ENCODE results near the gene C4BPA. TPM values are rescaled to one million over a fixed set of nuclear protein-coding genes. Genes with fewer than 3 reads are reported as not detected.

Gene C4BPA
- total RNA-seq, 1 donor from 2014 or later = not detected

DNA sequence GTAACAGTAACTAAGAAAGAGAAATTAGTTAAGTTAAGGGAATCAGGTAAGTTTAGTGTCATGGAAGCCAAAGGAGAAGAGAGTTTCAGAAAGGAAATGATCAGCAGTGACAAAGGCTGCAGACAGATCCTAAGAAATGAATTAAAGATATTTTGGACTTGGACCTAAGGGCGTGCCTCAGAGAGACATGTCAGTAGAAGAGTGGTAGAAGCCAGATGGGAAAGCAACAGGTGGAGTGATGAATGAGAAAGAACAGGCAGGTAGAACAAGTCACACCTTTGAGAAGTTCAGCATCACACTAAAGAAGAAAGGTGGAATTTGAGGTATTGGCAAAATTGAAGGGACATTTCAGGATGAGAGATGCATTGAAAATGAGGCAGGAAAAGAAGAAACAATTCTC is 1.4 kb upstream of the C4BPA start:
- intact Hi-C loops (cut with micrococcal nuclease) = no loop called here

- intact Hi-C loops (cut with micrococcal nuclease) = no loop called here
Observed at GRCh38 chr1:207109004-207109403, 5.0 kb downstream of the C4BPA start.

- intact Hi-C loops (cut with micrococcal nuclease) = no loop called here
Observed at GRCh38 chr1:207112616-207113296, 8.7 kb downstream of the C4BPA start.

DNA sequence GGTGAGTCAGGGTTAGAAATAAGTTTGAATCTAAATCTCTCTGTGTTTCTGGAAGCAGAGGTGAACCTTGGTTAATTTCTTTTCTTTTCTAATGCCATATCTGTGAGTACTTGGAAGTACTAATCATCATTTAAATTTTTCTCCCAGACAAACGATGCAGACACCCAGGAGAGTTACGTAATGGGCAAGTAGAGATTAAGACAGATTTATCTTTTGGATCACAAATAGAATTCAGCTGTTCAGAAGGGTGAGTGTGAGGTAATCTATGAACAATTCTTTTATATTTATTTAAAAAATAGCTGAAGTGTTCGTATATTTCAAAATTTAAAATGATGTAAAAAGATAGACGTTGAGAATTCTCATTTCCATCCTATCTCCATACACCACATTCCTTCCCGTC is 11.2 kb downstream of the C4BPA start:
- intact Hi-C loops (cut with micrococcal nuclease) = no loop called here

DNA sequence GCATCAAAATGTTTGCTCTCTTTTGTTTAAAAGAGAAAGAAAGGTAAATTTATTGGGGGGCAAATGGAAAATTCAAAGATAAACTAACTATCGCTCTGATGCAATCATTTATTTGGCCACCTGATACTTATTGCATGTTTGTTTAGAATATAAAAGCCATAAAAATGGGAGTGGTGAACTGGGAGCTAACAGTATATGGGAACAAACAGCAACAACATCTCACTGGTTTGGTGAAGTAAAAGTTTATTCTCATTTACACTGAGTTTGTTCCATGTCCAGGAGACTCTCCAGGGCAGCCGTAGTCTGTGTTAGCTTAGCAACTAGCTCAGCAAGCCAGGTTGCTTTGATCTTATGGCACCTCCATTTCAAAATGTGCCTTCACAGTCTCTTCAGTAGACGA is 20.4 kb downstream of the C4BPA start:
- intact Hi-C loops (cut with micrococcal nuclease) = no loop called here

GRCh38 chr1:207128336-207128921 is 24.4 kb downstream of the C4BPA start:
- intact Hi-C loops (cut with micrococcal nuclease) = no loop called here

DNA sequence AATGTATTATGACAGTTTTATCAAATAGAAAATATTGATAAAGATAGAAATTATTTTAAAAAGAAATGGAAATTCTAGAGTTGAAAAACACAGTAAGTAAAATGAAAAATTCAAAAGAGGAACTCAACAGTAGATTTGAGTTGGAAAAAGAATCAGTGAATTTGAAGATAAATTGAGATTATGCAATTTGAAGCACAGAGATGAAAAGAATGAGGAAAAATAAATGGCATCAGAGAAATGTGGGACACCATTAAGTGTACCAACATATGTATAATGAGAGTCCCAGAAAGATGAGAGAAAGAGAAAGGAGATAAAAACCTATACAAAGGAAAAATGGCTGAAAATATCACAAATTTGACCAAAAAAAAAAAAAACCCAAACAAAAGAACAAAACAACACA is 25.0 kb downstream of the C4BPA start:
- intact Hi-C loops (cut with micrococcal nuclease) = no loop called here

DNA sequence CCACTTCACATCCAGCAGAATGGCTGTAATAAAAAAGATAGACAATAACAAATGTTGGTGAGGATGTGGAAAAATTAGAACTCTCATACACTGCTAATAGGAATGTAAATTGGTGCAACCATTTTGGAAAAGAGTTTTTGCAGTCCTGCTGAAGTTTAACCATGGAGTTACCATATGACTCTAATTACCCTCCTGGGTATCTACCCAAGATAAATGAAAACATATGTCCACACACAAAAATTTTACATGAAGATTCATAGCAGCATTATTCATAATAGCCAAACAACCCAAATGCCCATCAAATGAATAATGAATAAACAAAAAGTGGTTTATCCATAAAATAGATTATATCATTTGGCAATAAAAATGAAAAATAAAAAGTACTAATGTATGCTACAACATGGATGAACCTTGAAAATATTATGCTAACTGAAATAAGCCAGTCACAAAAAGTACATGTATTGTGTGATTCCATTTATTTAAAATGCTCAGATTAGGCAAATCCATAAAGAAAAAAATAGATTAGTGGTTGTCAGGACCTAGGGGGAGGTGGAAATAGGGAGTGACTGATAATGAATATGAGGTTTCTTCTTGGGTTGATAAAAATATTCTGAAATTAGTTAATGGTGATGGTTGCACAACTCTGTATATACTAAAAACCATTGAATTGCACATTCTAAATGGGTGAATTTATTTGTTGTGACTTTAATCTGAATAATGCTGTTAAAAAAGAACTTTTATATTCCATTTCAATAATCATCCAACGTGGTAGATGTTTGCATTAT is 26.4 kb downstream of the C4BPA start:
- intact Hi-C loops (cut with micrococcal nuclease) = no loop called here

GRCh38 chr1:207131163-207131562 is 27.1 kb downstream of the C4BPA start:
- intact Hi-C loops (cut with micrococcal nuclease) = no loop called here

- intact Hi-C loops (cut with micrococcal nuclease) = no loop called here
Observed at GRCh38 chr1:207134581-207134980, 30.5 kb downstream of the C4BPA start.

- intact Hi-C loops (cut with micrococcal nuclease) = no loop called here
Observed at GRCh38 chr1:207139616-207140015, 35.6 kb downstream of the C4BPA start.

GRCh38 chr1:207140536-207140935 is 36.5 kb downstream of the C4BPA start:
- intact Hi-C loops (cut with micrococcal nuclease) = no loop called here

GRCh38 chr1:207145401-207146058 is 41.5 kb downstream of the C4BPA start:
- intact Hi-C loops (cut with micrococcal nuclease) = no loop called here

DNA sequence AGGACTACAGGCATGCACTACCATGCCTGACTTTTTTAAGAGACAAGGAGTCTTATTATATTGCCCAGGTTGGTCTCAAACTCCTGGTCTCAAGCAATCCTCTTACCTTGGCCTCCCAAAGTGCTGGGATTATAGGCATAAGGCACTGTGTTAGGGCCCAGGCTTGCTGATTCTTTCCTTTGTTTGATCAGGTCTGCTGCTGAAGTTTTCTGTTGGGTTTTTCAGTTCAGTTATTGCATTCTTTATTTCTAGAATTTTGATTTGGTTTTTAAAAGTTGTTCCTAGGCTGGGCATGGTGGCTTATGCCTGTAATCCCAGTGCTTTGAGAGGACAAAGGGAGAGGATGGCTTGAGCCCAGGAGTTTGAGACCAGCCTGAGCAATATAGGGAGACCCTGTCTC is 47.9 kb downstream of the C4BPA start:
- intact Hi-C loops (cut with micrococcal nuclease) = no loop called here

GRCh38 chr1:207152792-207153468 is 48.9 kb downstream of the C4BPA start:
- intact Hi-C loops (cut with micrococcal nuclease) = no loop called here

DNA sequence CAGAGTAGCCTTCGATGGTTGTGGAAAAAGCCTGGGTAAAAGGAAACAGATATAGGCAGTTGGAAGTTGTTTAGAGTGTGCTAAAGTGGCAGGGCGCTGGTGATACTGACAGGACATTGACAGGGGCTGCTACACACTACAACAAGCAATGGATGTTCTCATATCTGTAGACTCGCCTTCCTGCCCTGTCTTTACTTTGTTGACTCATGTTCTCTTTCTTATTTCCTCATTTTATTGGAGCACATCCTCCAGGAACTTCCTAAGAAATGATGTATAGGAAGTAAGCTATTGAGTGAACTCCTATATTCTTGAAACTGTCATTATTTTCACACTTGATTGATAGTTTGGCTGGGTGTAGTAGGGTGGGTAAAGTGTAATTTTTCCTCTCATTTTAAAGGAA is 51.0 kb downstream of the C4BPA start:
- intact Hi-C loops (cut with micrococcal nuclease) = no loop called here

- intact Hi-C loops (cut with micrococcal nuclease) = no loop called here
Observed at GRCh38 chr1:207156095-207156494, 52.1 kb downstream of the C4BPA start.

- intact Hi-C loops (cut with micrococcal nuclease) = no loop called here
Observed at GRCh38 chr1:207156826-207157225, 52.8 kb downstream of the C4BPA start.

DNA sequence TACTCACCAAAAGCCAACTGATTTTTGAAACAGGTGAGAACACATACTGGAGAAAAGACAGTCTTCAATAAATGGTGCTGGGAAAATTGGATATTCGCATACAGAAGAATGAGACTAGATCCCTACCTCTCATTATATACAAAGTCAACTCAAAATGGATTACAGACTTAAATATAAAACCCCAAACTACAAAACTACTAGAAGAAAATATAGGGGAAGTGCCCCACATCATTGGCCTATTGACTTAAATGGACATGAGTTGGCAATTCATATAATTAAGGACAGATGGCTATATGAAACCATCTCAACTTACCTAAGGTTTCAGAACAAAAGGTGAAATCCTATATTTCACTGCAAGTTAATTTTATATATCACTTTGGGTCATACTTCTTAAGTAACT is 60.1 kb downstream of the C4BPA start:
- intact Hi-C loops (cut with micrococcal nuclease) = no loop called here

GRCh38 chr1:207172321-207172720 is 68.3 kb downstream of the C4BPA start:
- intact Hi-C loops (cut with micrococcal nuclease) = no loop called here

GRCh38 chr1:207172885-207173284 is 68.9 kb downstream of the C4BPA start:
- intact Hi-C loops (cut with micrococcal nuclease) = no loop called here

DNA sequence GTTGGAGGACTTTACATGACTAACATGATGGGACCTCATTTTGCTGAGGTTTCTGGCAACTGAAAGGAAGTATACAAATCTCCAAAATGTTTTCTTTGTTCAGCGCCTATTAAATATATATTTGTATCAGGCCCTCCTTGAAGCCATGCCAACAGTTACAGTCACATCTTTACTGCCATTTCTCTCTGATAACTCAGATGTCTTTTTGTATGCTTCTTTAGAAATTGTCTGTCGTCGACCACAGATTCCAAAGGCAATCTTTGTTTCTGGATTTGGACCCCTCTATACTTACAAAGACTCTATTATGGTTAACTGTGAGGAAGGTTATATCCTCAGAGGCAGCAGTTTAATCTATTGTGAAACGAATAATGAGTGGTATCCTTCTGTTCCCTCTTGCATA is 69.4 kb downstream of the C4BPA start:
- intact Hi-C loops (cut with micrococcal nuclease) = no loop called here
